Psoas muscle (tissue), 8 donors: Measurements from ENCODE around the gene ACOX3. TPM values are rescaled to one million over a fixed set of nuclear protein-coding genes. Genes with fewer than 3 reads are reported as not detected.
A peak's percentile ranks its signal among the peaks of the same experiment; 100 is the strongest.

ENCODE experiments used
- ATAC-seq, 4 donors: fragments of 200-7000 bp; cut with Tn5 transposase; one replicate each; pipeline ENCODE4 v1.9.1; 2020; ENCODE audit warnings: moderate library complexity in 3 of 4, mild to moderate bottlenecking in 2 of 4
- DNase-seq, 2 donors: peaks; one replicate each; pipeline ENCODE4 v3.0.0-alpha.2; 2020
- H3K27ac ChIP-seq: fragments of 200-600 bp; one replicate; pipeline ENCODE4 v1.8.0; 2022
- H3K27me3 ChIP-seq, 3 donors: fragments of 200-600 bp in 1 of 3; one replicate each; pipeline versions ENCODE4 v1.6.1 to v1.8.0; 2013 to 2022; ENCODE audit warnings: low read length in 2 of 3, mild to moderate bottlenecking in 2 of 3, moderate library complexity in 1 of 3; ENCODE audit not compliant: insufficient read depth in 3 of 3
- H3K36me3 ChIP-seq, 2 donors: fragments of 200-600 bp in 1 of 2; one replicate each; pipeline versions ENCODE4 v1.6.1 to v1.8.0; 2013 to 2022; ENCODE audit warnings: low read depth in 1 of 2, mild to moderate bottlenecking in 1 of 2, moderate library complexity in 1 of 2; ENCODE audit not compliant: insufficient read depth in 1 of 2
- H3K4me1 ChIP-seq: fragments of 200-600 bp; one replicate; pipeline ENCODE4 v1.8.0; 2022
- H3K4me3 ChIP-seq: fragments of 200-600 bp; one replicate; pipeline ENCODE4 v1.8.0; 2022; ENCODE audit warnings: mild to moderate bottlenecking
- H3K9me3 ChIP-seq: fragments of 200-600 bp; one replicate; pipeline ENCODE4 v1.8.0; 2022
- CTCF ChIP-seq: fragments of 200-600 bp; IDR thresholded peaks from one replicate; pipeline ENCODE4 v1.8.0; 2022; ENCODE audit warnings: antibody characterized with exemption
- WGBS, 3 donors: extraction: QIAGEN DNeasy Blood & Tissue Kit; methylation state at CpG; one replicate each; pipeline versions ENCODE4 v1.1.6 to v1.1.7; 2013; 5-methylcytosine and 5-hydroxymethylcytosine counted together
- intact Hi-C, 2 donors: fragments of 100-400 bp; cut with DNase I; formaldehyde crosslinking; loops; one replicate each; pipeline versions ENCODE4 v1.11.0 to v1.14.2; 2022
- polyA plus RNA-seq, 3 donors: library from polyadenylated mRNA; stranded (reverse); fragments of 200-250 nt; gene quantifications; one replicate each; pipeline ENCODE4 v1.2.3, GENCODE V29; 2013
- total RNA-seq, 4 donors: library from RNA; stranded (reverse); fragmentation: NEBNext Ultra II Directional in 2 of 4; extraction: Animal tissue kit (Norgen Biotek cat#: 25700) in 2 of 4; gene quantifications; one replicate each; pipeline versions ENCODE4 v1.2.1 to v1.2.4, GENCODE V29; 2021 to 2023
- donor health status: healthy with polysubstance abuse.
- donor health status: DM: no; HTN: no; CAD: no; lungs with moderate emphysema.
- donor health status: Bipolar disorder and iron deficiency.
- donor health status: healthy.
- donor health status: DM: yes; HTN: yes; CAD: no.
- donor health status: DM: no; HTN: no; CAD: no.
- donor health status: DM: no; HTN: no; CAD: no.
- donor health status: DM: yes; HTN: yes; CAD: no.

ACOX3 gene
- total and polyA plus RNA-seq, 7 donors = 5.6 to 18.8 (median 10.8) TPM

- no peaks in the 10 kb centered on the region for H3K27me3 ChIP-seq
- no peak overlapping the region for H3K4me3 ChIP-seq
- peak overlapping the region; percentile 88 for H3K27ac ChIP-seq
- WGBS, 3 donors = 48 to 64% (median 57%) methylated on average over 7 of the region's 7 CpGs
- H3K36me3 ChIP-seq = peaks cover 0 to 45% of the 10 kb centered on the region in 2 donors
- intact Hi-C loops = loop anchor here in 1 of 2 donors (5.0 kb wide), 1 partner anchor 59 kb away; no protein-coding TSS in a partner anchor
- ATAC-seq = peak in 3 of 4 donors; percentile 18 to 29 (median 27)
- no peak for DNase-seq
- no peak for TF ChIP-seq CTCF
- no peaks in the 10 kb centered on the region for H3K9me3 ChIP-seq
- peaks cover 39% of the 10 kb centered on the region for H3K4me1 ChIP-seq
Measured at GRCh38 chr4:8391071-8391470, 49.5 kb downstream of the ACOX3 start.

DNA sequence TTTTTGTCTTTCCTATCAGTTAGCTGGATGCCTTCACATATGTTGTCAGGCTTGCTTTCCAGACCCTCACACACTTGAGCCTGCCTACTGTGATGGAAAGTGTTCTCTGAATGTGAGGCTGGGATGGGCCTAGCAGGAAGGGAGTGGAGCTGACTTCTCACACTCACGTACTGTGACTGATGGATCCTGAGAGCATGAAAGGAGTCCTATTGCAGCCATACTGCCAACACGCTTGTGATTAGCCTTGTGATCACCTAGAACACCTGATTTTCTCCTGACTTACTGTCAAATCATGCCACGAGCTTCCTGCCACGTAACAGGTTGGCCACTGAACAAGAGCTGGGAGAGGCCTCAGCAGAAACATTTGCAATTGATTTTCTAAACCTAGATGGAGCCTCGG, 49.9 kb downstream of the ACOX3 start:
- Histone ChIP-seq H3K9me3 (no peaks in the 10 kb centered on the region), H3K4me3 (no peak overlapping the region), H3K4me1 (peaks cover 39% of the 10 kb centered on the region), H3K36me3 (peaks cover 0 to 46% of the 10 kb centered on the region in 2 donors), H3K27ac (peak overlapping the region; percentile 88), H3K27me3 (no peaks in the 10 kb centered on the region)
- DNase-seq (no peak), ATAC-seq (peak in 2 of 4 donors; percentile 4 to 34)
- no peak for TF ChIP-seq CTCF
- WGBS, 3 donors = 60 to 78% (median 61%) methylated on average over 5 of the region's 5 CpGs
- intact Hi-C loops = loop anchor here in 1 of 2 donors (5.0 kb wide), 1 partner anchor 58 kb away; no protein-coding TSS in a partner anchor

GRCh38 chr4:8388528-8388870, 52.0 kb downstream of the ACOX3 start:
- ATAC-seq = no peak

DNA sequence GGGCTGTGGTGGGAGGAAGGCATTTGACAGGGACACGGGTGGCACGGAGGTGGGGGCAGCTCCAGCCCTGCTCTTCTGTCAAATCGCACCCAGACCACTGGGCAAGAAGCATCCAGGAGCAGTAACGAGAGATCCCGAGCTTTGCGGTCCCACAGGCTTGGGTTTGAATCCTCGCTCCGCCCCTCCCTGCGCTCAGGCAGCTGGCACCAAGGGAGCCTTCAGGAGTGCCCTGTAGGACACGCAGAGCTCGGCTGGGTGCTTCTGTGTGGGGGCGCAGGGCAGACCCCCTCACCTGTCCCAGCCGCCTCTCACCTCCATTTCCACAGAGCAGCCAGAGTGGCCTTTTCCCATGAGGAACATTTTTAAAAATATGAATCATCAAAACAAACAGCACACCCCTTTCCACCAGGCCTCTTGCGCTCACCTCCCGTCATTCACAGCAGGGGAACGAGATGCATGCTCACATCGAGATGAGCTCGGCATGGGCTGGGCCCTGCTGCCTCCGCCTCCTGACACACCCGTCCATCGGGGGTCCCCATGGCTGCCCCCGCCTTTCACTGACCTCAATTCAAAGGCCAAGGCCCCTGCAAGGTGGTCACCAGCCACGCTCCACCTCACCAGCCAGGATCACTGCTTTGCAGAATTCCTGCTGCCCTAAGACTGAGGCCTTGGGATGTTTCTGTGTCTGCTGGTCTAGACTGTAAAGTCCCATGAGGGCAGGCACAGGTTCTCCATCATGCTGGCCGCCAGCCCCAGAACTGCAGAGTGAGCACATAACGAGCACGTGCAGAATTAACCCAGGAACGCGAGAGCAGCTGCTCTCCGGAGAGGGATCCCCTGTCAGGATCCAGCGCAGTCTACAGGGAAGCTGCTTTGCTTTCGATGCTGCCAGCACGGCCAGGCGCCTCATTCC, 52.7 kb downstream of the ACOX3 start:
- DNase-seq = no peak

More at GRCh38 chr4:8388528-8388870, 52.0 kb downstream of the ACOX3 start:
- no peaks in the 10 kb centered on the region for H3K27me3 ChIP-seq
- H3K27ac ChIP-seq = no peak overlapping the region
- DNase-seq = no peak
- peaks cover 0 to 41% of the 10 kb centered on the region in 2 donors for H3K36me3 ChIP-seq
- H3K4me3 ChIP-seq = no peak overlapping the region
- intact Hi-C loops = loop anchor here in 1 of 2 donors (5.0 kb wide), 1 partner anchor 46 kb away; no protein-coding TSS in a partner anchor
- TF ChIP-seq CTCF = no peak
- 89 to 93% (median 91%) methylated on average over 12 of the region's 12 CpGs for WGBS, 3 donors
- H3K4me1 ChIP-seq = peaks cover 28% of the 10 kb centered on the region
- no peaks in the 10 kb centered on the region for H3K9me3 ChIP-seq

More for the DNA sequence above, 52.7 kb downstream of the ACOX3 start:
- Histone ChIP-seq H3K9me3 (no peaks in the 10 kb centered on the region), H3K4me1 (peaks cover 23% of the 10 kb centered on the region), H3K27ac (no peak overlapping the region), H3K36me3 (peaks cover 0 to 41% of the 10 kb centered on the region in 2 donors), H3K4me3 (no peak overlapping the region), H3K27me3 (no peaks in the 10 kb centered on the region)
- WGBS, 3 donors = 89 to 92% (median 91%) methylated on average over 33 of the region's 33 CpGs
- no peak for ATAC-seq
- TF ChIP-seq CTCF = no peak
- intact Hi-C loops = loop anchor here in 1 of 2 donors (5.0 kb wide), 1 partner anchor 46 kb away; no protein-coding TSS in a partner anchor
